ENCODE measurements around the gene DAPP1. TPM values are rescaled to one million over a fixed set of nuclear protein-coding genes. Genes with fewer than 3 reads are reported as not detected.

The DAPP1 gene
- total and polyA plus RNA-seq, 10 of the 15 experiments (the other 5 are each of a cell fraction or from before 2014, with no cell fraction given) = 46.5 to 147 (median 74.2) TPM

GRCh38 chr4:99845708-99846469 lies 29.3 kb downstream of the DAPP1 start (continued):
- no peak for TF ChIP-seq KLF5 (IDR thresholded peaks at IDR 0.05; ENCODE audit: partially characterized antibody)
- TF ChIP-seq EGR1 (IDR thresholded peaks at IDR 0.05; ENCODE audit: borderline replicate concordance in 1 of 2, low read depth in 2 of 2, low read length in 2 of 2) = no peak
- peak; percentile 17; the same call in 1 of the 2 replicates for TF ChIP-seq DPF2 (IDR thresholded peaks at IDR 0.05)
- TF ChIP-seq SMAD5 (IDR thresholded peaks at IDR 0.05; ENCODE audit: low read depth) = no peak
- no peak for TF ChIP-seq NFXL1 (IDR thresholded peaks at IDR 0.05; ENCODE audit: borderline replicate concordance)
- TF ChIP-seq USF2 (IDR thresholded peaks at IDR 0.05; ENCODE audit: borderline replicate concordance, low read depth, low read length) = no peak
- no peak for TF ChIP-seq STAT3 (IDR thresholded peaks at IDR 0.05; ENCODE audit: low read depth, low read length)
- TF ChIP-seq CTCF (IDR thresholded peaks at IDR 0.05 in 2 of 3, conservative IDR thresholded peaks at IDR 0.05 in 1 of 3; ENCODE audit: control insufficient read depth in 2 of 3, extremely low read depth in 1 of 3, insufficient read depth in 1 of 3, low read depth in 3 of 3, low read length in 3 of 3) = no peak
- TF ChIP-seq SPI1 (IDR thresholded peaks at IDR 0.05; ENCODE audit: borderline replicate concordance, insufficient read depth, low read depth, low read length) = no peak
- no peak for TF ChIP-seq MYC (IDR thresholded peaks at IDR 0.05; ENCODE audit: insufficient read depth, insufficient read length, insufficient replicate concordance, low read length, severe bottlenecking)
- no peak for TF ChIP-seq NKRF (conservative IDR thresholded peaks at IDR 0.05)
- TF ChIP-seq MEF2A (IDR thresholded peaks at IDR 0.05; ENCODE audit: insufficient read depth, low read depth, low read length) = no peak
- no peak for TF ChIP-seq SIX5 (IDR thresholded peaks at IDR 0.05; ENCODE audit: low read depth, low read length, severe bottlenecking)
- TF ChIP-seq ESRRA (IDR thresholded peaks at IDR 0.05; ENCODE audit: low read length) = no peak
- TF ChIP-seq POLR2A (IDR thresholded peaks at IDR 0.05; ENCODE audit: low read depth, low read length) = no peak
- TF ChIP-seq RAD21 (IDR thresholded peaks at IDR 0.05; ENCODE audit: insufficient read depth, low read depth, low read length) = no peak
- TF ChIP-seq SUZ12 (IDR thresholded peaks at IDR 0.05; ENCODE audit: unreplicated experiment) = no peak
- TF ChIP-seq JUND (IDR thresholded peaks at IDR 0.05; ENCODE audit: low read depth, low read length) = no peak
- no peak for TF ChIP-seq ZNF207 (IDR thresholded peaks at IDR 0.05; ENCODE audit: borderline replicate concordance)
